Pancreas (tissue), 10 donors: ENCODE data around the gene PAX5. TPM values are rescaled to one million over a fixed set of nuclear protein-coding genes. Genes with fewer than 3 reads are reported as not detected.

Experiments used
- ATAC-seq, 4 donors: fragments of 200-7000 bp; cut with Tn5 transposase; one replicate each; pipeline versions ENCODE4 v1.8.0 to v1.9.1; 2020; ENCODE audit warnings: mild to moderate bottlenecking in 4 of 4, moderate library complexity in 4 of 4
- DNase-seq, 6 donors: peaks; one replicate each; pipeline ENCODE4 v3.0.0-alpha.2; 2020
- FAIRE-seq: peaks from 2 replicates; lab custom pipeline; 2012; peaks lifted over from hg19 to GRCh38; lab: Jason Lieb, UNC
- H3K27ac ChIP-seq, 4 donors: fragments of 200-600 bp; sonication (generic); 1 replicate in 3 of 4; 2 replicates in 1 of 4; pipeline versions ENCODE4 v1.5.0 to v1.8.0; 2020
- H3K27me3 ChIP-seq, 4 donors: fragments of 200-600 bp; one replicate each; pipeline ENCODE4 v1.8.0; 2021
- H3K36me3 ChIP-seq, 3 donors: fragments of 200-600 bp; sonication (generic) in 1 of 3; one replicate each; pipeline versions ENCODE4 v1.5.0 to v1.8.0; 2020 to 2021
- H3K4me1 ChIP-seq, 3 donors: fragments of 200-600 bp; one replicate each; pipeline ENCODE4 v1.8.0; 2021
- H3K4me3 ChIP-seq, 4 donors: fragments of 200-600 bp; sonication (generic) in 2 of 4; one replicate each; pipeline versions ENCODE4 v1.5.0 to v1.8.0; 2020 to 2021
- H3K9me3 ChIP-seq, 4 donors: fragments of 200-600 bp; one replicate each; pipeline ENCODE4 v1.8.0; 2021
- CTCF ChIP-seq, 4 donors: fragments of 200-600 bp; sonication (generic) in 3 of 4; IDR thresholded peaks; one replicate each; pipeline versions ENCODE4 v1.5.0 to v1.8.0; 2021; ENCODE audit warnings: antibody characterized with exemption in 4 of 4
- WGBS, 2 donors: extraction: QIAGEN DNeasy Blood & Tissue Kit; methylation state at CpG; one replicate each; pipeline ENCODE4 v1.1.7; 2013; 5-methylcytosine and 5-hydroxymethylcytosine counted together
- intact Hi-C, 3 donors: fragments of 100-400 bp; cut with DNase I; formaldehyde crosslinking; loops; one replicate each; pipeline versions ENCODE4 v1.11.1 to v1.14.2; 2022
- polyA plus RNA-seq, 2 donors: library from polyadenylated mRNA; stranded (reverse); fragments of 200-250 nt; gene quantifications; one replicate each; pipeline ENCODE4 v1.2.3, GENCODE V29; 2013
- total RNA-seq, 6 donors: library from RNA; stranded (reverse); fragmentation: NEBNext Ultra II Directional in 4 of 6; extraction: Animal tissue kit (Norgen Biotek cat#: 25700) in 4 of 6; gene quantifications; one replicate each; pipeline versions ENCODE4 v1.2.1 to v1.2.4, GENCODE V29; 2021 to 2023
- donor health status: healthy with polysubstance abuse.
- donor health status: DM: no; HTN: no; CAD: no; lungs with moderate emphysema.
- donor health status: DM: no; HTN: no; CAD: no.
- donor health status: control.
- donor health status: control.
- donor health status: Bipolar disorder and iron deficiency.
- donor health status: DM: yes; HTN: yes; CAD: no.
- donor health status: DM: no; HTN: no; CAD: no.
- donor health status: DM: no; HTN: no; CAD: no.
- donor health status: DM: yes; HTN: yes; CAD: no.

PAX5 gene
- total and polyA plus RNA-seq, 8 donors = under 0.01 to 0.35 (median 0.28) TPM; not detected in 1

- no peak for FAIRE-seq
- H3K9me3 ChIP-seq = no peaks in the 10 kb centered on the region
- intact Hi-C loops = no loop called here
- DNase-seq = no peak
- H3K27me3 ChIP-seq = peaks cover 0 to 58% (median 27%) of the 10 kb centered on the region in 4 donors
- H3K4me1 ChIP-seq = peaks cover 0 to 9% (median 7%) of the 10 kb centered on the region in 3 donors
- H3K36me3 ChIP-seq = no peaks in the 10 kb centered on the region
- H3K4me3 ChIP-seq = no peak overlapping the region
- no peak for ATAC-seq
- TF ChIP-seq CTCF (IDR thresholded peaks at IDR 0.05) = no peak
- 31 to 32% methylated on average over 6 of the region's 6 CpGs for WGBS, 2 donors
- no peak overlapping the region for H3K27ac ChIP-seq
Observed at GRCh38 chr9:37031902-37032301, 2.2 kb downstream of the PAX5 start.

GRCh38 chr9:37031081-37031480, 3.0 kb downstream of the PAX5 start:
- intact Hi-C loops = no loop called here
- Histone ChIP-seq H3K36me3 (no peaks in the 10 kb centered on the region), H3K9me3 (no peaks in the 10 kb centered on the region), H3K27ac (no peak overlapping the region), H3K4me3 (no peak overlapping the region), H3K27me3 (peaks cover 0 to 59% (median 30%) of the 10 kb centered on the region in 4 donors), H3K4me1 (peaks cover 7 to 15% (median 15%) of the 10 kb centered on the region in 3 donors)
- FAIRE-seq (no peak), ATAC-seq (no peak), DNase-seq (no peak)
- no peak for TF ChIP-seq CTCF (IDR thresholded peaks at IDR 0.05)
- 47 to 50% methylated on average over 4 of the region's 4 CpGs for WGBS, 2 donors

DNA sequence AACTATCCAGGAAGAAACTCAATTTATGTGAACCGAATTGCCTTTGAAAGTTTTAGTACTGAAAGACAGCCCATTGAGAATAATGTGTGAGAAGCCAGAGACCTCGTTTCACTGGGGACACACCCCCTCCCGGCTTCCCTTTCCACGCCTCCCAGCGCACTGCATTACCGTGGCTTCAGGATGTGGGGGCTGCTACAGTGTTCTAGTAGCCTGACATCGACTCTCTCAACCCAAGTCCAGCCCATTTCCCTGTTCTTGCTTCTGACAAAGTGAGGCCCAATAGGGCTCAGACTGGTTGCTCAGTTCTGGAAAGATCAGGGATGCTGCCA, 3.5 kb downstream of the PAX5 start:
- H3K27ac ChIP-seq = no peak overlapping the region
- peaks cover 0 to 59% (median 26%) of the 10 kb centered on the region in 4 donors for H3K27me3 ChIP-seq
- WGBS, 2 donors = 37 to 42% methylated on average over 7 of the region's 7 CpGs
- H3K4me1 ChIP-seq = peaks cover 12 to 20% (median 16%) of the 10 kb centered on the region in 3 donors
- no peaks in the 10 kb centered on the region for H3K9me3 ChIP-seq
- TF ChIP-seq CTCF (IDR thresholded peaks at IDR 0.05) = no peak
- intact Hi-C loops = no loop called here
- DNase-seq = no peak
- ATAC-seq = no peak
- FAIRE-seq = no peak
- no peak overlapping the region for H3K4me3 ChIP-seq
- H3K36me3 ChIP-seq = no peaks in the 10 kb centered on the region

- DNase-seq (peak in 1 of 6 donors; percentile 10), FAIRE-seq (no peak), ATAC-seq (no peak)
- 10 to 12% methylated on average over 53 of the region's 53 CpGs for WGBS, 2 donors
- Histone ChIP-seq H3K27me3 (peaks cover 0 to 57% (median 22%) of the 10 kb centered on the region in 4 donors), H3K9me3 (no peaks in the 10 kb centered on the region), H3K4me1 (peaks cover 13 to 22% (median 16%) of the 10 kb centered on the region in 3 donors), H3K27ac (no peak overlapping the region), H3K4me3 (no peak overlapping the region), H3K36me3 (no peaks in the 10 kb centered on the region)
- TF ChIP-seq CTCF (IDR thresholded peaks at IDR 0.05) = no peak
- intact Hi-C loops = no loop called here
Observed at GRCh38 chr9:37029776-37030610, 4.1 kb downstream of the PAX5 start.

GRCh38 chr9:37029304-37029775, 4.7 kb downstream of the PAX5 start:
- H3K9me3 ChIP-seq = no peaks in the 10 kb centered on the region
- DNase-seq = no peak
- peaks cover 0 to 64% (median 22%) of the 10 kb centered on the region in 4 donors for H3K27me3 ChIP-seq
- intact Hi-C loops = no loop called here
- H3K4me3 ChIP-seq = no peak overlapping the region
- no peak for FAIRE-seq
- H3K36me3 ChIP-seq = no peaks in the 10 kb centered on the region
- TF ChIP-seq CTCF (IDR thresholded peaks at IDR 0.05) = no peak
- 7 to 9% methylated on average over 23 of the region's 23 CpGs for WGBS, 2 donors
- H3K4me1 ChIP-seq = peaks cover 13 to 20% (median 16%) of the 10 kb centered on the region in 3 donors
- no peak for ATAC-seq
- H3K27ac ChIP-seq = no peak overlapping the region
